GM19372 (cell line): ENCODE results near the gene LHX5.

Experiments
- ATAC-seq: cut with Tn5 transposase; IDR thresholded peaks from one replicate; pipeline ENCODE4 v1.9.1; 2021; ENCODE audit warnings: mild to moderate bottlenecking, low read depth, moderate library complexity; ENCODE audit not compliant: unreplicated experiment

LHX5 gene

GRCh38 chr12:113420996-113421595 lies 50.6 kb downstream of the LHX5 start:
- no peak for ATAC-seq

- ATAC-seq = no peak
Measured at GRCh38 chr12:113418213-113418879, 53.3 kb downstream of the LHX5 start.

GRCh38 chr12:113416091-113416754 lies 55.4 kb downstream of the LHX5 start:
- ATAC-seq = no peak

- no peak for ATAC-seq
Measured at GRCh38 chr12:113414519-113415038, 57.1 kb downstream of the LHX5 start.

GRCh38 chr12:113413488-113413939 lies 58.2 kb downstream of the LHX5 start:
- no peak for ATAC-seq
